Measurements from ENCODE around the gene WIPI1.

- TF ChIP-seq GATA2 (IDR thresholded peaks at IDR 0.05; ENCODE audit: low read depth, low read length) (no peak), GATA3 (IDR thresholded peaks at IDR 0.05; ENCODE audit: low read depth, low read length) (no peak)
Observed at GRCh38 chr17:68450801-68451200, 6.5 kb downstream of the WIPI1 start.

Measured in SH-SY5Y (cell line).